Measurements from ENCODE around the gene ACKR3. TPM values are rescaled to one million over a fixed set of nuclear protein-coding genes. Genes with fewer than 3 reads are reported as not detected.

Gene ACKR3
- total RNA-seq, result 10 to 100 TPM in 1 of 2 donors, 1 to 10 TPM in 1; 3.5 to 10.1 TPM

DNA sequence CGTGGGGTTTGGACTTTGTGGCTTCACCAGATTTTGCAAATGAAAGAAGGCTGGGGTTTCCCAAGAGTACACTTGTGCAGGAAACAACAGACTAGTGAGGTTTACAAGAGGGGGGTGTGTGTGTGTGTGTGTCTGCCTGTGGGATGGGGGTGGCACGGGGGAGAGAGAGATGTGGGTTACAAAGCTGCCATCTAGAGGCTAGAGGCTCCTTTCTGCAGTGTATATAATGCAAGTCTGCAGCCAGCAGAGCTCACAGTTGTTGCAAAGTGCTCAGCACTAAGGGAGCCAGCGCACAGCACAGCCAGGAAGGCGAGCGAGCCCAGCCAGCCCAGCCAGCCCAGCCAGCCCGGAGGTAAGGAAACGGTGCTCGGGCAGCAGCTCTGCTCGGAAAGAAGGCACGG lies at the start of gene ACKR3:
Gene ACKR3, plus strand, starts transcription at position 253 of the 401 bp plus-strand sequence. CDS start 10,641 bp downstream, outside the sequence.
- Histone ChIP-seq H3K27me3 (peaks cover 2% of the 10 kb centered on the region), H3K36me3 (no peaks in the 10 kb centered on the region), H3K9me3 (no peaks in the 10 kb centered on the region), H3K9ac (ENCODE audit: low read depth in 2 of 2, low read length in 2 of 2) (peak within 1 kb of the TSS; percentile 46 to 53), H3K27ac (peak within 1 kb of the TSS; percentile 65), H3K4me3 (peak within 1 kb of the TSS; percentile 28), H3K4me1 (peaks cover 8% of the 10 kb centered on the region)
- intact Hi-C loops (cut with DNase I), result no loop called here
- DNase-seq, result peak; percentile 75
- TF ChIP-seq, protein P1, sequence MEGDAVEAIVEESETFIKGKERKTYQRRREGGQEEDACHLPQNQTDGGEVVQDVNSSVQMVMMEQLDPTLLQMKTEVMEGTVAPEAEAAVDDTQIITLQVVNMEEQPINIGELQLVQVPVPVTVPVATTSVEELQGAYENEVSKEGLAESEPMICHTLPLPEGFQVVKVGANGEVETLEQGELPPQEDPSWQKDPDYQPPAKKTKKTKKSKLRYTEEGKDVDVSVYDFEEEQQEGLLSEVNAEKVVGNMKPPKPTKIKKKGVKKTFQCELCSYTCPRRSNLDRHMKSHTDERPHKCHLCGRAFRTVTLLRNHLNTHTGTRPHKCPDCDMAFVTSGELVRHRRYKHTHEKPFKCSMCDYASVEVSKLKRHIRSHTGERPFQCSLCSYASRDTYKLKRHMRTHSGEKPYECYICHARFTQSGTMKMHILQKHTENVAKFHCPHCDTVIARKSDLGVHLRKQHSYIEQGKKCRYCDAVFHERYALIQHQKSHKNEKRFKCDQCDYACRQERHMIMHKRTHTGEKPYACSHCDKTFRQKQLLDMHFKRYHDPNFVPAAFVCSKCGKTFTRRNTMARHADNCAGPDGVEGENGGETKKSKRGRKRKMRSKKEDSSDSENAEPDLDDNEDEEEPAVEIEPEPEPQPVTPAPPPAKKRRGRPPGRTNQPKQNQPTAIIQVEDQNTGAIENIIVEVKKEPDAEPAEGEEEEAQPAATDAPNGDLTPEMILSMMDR (IDR thresholded peaks at IDR 0.05), result no peak

DNA sequence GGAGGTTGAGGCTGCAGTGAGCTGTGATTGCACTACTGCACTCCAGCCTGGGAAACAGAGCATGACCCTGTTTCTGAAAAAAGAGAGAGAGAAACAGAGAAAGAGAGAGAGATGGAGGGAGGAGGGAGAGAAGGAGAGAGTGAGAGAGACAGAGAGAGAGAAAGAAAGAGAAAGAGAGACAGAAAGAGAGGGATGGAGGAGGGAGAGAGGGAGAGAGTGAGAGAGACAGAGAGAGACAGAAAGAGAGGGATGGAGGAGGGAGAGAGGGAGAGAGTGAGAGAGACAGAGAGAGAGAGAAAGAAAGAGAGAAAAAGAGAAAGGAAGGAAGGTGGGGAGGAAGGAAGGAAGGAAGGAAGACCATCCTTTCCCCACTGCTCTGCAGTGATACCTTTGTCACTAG lies 48.1 kb upstream of the ACKR3 start:
- no peaks in the 10 kb centered on the region for H3K27me3 ChIP-seq
- intact Hi-C loops (cut with DNase I), result no loop called here
- TF ChIP-seq, protein P1 (IDR thresholded peaks at IDR 0.05), result no peak
- H3K9ac ChIP-seq (ENCODE audit: low read depth in 2 of 2, low read length in 2 of 2), result no peak overlapping the region
- H3K27ac ChIP-seq, result no peak overlapping the region
- DNase-seq, result no peak
- no peak overlapping the region for H3K4me3 ChIP-seq
- no peaks in the 10 kb centered on the region for H3K36me3 ChIP-seq
- no peaks in the 10 kb centered on the region for H3K4me1 ChIP-seq
- H3K9me3 ChIP-seq, result no peaks in the 10 kb centered on the region

DNA sequence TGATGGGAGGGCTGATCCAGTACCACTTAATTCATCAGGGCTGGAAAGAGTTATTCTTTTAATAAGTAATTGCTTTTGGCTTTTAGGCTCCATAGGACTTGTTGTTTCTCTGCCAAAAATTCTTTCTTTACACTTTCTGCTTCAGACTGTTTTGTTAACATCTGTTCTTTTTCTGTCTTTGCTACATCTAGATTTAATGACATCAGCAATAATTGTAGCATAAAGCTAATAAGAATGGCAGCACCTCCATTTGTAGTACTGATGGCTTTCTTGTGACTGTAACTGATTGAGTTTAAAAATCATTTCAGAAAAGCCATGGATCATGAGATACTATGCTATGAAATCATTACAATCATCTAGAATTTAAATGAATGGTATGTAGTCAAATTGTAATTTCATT lies 46.4 kb upstream of the ACKR3 start:
- Histone ChIP-seq H3K4me1 (no peaks in the 10 kb centered on the region), H3K4me3 (no peak overlapping the region), H3K9ac (ENCODE audit: low read depth in 2 of 2, low read length in 2 of 2) (no peak overlapping the region), H3K36me3 (no peaks in the 10 kb centered on the region), H3K27me3 (no peaks in the 10 kb centered on the region), H3K9me3 (no peaks in the 10 kb centered on the region), H3K27ac (no peak overlapping the region)
- intact Hi-C loops (cut with DNase I), result no loop called here
- TF ChIP-seq, protein P1 (IDR thresholded peaks at IDR 0.05), result no peak
- no peak for DNase-seq

DNA sequence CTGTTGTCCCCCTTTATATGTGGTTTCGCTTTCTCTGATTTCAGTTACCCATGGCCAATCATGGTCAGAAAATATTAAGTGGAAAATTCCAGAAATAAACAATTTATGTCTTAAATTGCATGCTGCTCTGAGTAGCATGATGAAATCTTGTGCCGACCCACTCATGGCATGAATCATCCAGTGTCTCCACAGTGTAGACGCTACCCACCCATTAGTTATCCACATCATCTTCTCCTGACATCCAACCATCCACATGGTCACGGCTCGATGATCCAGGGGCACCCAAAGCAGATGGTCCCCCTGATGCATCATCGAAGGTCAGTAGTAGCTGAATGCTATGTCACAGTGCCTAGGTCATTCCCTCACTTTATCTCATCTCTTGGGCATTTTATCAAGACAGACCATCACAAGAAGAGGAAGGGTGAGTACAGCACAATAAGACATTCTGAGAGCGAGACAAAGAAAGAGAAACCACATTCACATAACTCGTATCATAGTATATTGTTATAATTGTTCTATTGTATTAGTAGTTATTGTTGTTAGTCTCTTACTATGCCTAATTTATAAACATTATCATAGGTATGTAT lies 44.1 kb upstream of the ACKR3 start:
- H3K27ac ChIP-seq, result no peak overlapping the region
- DNase-seq, result no peak
- H3K4me1 ChIP-seq, result no peaks in the 10 kb centered on the region
- H3K27me3 ChIP-seq, result no peaks in the 10 kb centered on the region
- intact Hi-C loops (cut with DNase I), result no loop called here
- TF ChIP-seq, protein P1 (IDR thresholded peaks at IDR 0.05), result no peak
- H3K9me3 ChIP-seq, result no peaks in the 10 kb centered on the region
- H3K36me3 ChIP-seq, result no peaks in the 10 kb centered on the region
- no peak overlapping the region for H3K4me3 ChIP-seq
- H3K9ac ChIP-seq (ENCODE audit: low read depth in 2 of 2, low read length in 2 of 2), result no peak overlapping the region

DNA sequence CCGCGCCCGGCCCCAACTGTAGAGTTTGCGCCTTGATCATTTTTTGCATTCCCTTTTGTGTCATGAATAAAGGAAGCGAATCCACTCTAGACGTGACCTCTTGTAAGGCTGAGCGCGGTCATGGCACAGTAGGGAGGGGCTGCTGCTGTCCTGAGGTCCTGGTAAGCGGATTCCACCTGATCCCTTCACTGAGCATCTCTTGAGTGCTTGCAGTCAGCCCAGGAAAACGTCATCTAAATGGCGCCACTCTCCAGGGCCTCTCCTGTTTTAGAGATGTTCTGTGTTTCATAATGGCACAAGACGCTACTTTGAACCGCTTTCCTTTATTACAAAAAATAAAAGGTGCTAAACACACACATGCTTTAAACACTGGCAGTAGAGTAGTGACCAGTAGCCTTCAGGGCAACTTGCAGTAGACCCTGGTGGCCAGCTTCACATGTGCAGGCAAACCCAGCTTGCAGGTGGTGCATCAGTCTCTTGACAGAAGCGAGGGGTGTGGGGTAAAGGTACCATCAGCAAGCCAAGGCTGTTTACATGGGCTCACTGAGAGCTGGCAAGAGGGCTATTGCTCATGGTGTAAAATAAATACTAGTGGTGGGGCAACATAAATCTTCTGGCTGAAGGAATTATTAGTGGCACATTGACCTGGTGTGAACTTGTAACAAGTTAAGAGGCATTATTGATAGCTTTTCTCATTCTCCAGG lies 43.0 kb upstream of the ACKR3 start:
- TF ChIP-seq, protein P1 (IDR thresholded peaks at IDR 0.05), result no peak
- Histone ChIP-seq H3K4me1 (no peaks in the 10 kb centered on the region), H3K4me3 (no peak overlapping the region), H3K9me3 (no peaks in the 10 kb centered on the region), H3K27ac (no peak overlapping the region), H3K27me3 (no peaks in the 10 kb centered on the region), H3K36me3 (no peaks in the 10 kb centered on the region), H3K9ac (ENCODE audit: low read depth in 2 of 2, low read length in 2 of 2) (no peak overlapping the region)
- intact Hi-C loops (cut with DNase I), result no loop called here
- no peak for DNase-seq

Measured in colonic mucosa (tissue), 4 donors.